Measurements from ENCODE around the gene GSTT4. TPM values are rescaled to one million over a fixed set of nuclear protein-coding genes. Genes with fewer than 3 reads are reported as not detected.

GSTT4 gene
- total RNA-seq, 1 donor from 2014 or later, result not detected

DNA sequence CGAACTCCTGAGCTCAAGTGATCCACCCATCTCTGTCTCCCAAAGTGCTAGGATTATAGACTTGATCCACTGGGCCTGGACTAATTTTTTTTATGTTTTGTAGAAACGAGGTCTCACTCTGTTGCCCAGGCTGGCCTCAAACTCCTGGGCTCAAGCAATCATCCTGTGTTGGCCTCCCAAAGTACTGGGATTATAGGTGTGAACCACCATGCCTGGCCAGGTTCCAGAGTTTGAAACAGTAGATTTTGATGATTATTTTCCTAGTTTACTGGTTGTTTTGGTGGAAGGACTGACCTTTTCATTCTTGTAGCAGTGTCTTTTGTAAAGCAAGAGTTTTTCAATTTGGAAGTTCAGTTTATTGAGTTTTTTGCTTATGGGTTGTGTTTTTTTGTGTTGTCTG is 20.8 kb upstream of the GSTT4 start:
- H3F3A ChIP-seq (ENCODE audit: low read depth), result no peaks in the 10 kb centered on the region
- Mint-ChIP-seq H3K4me3 (no peak overlapping the region), H3K4me1 (no peaks in the 10 kb centered on the region), H3K27me3 (ENCODE audit: insufficient read depth, low read depth) (no peaks in the 10 kb centered on the region), H3K27ac (no peak overlapping the region), H3K36me3 (peaks cover 13% of the 10 kb centered on the region), H3K9me3 (no peaks in the 10 kb centered on the region)
- peaks cover 26% of the 10 kb centered on the region for H4K20me1 ChIP-seq (ENCODE audit: low read depth)
- no peak overlapping the region for H3K4me3 ChIP-seq
- H3K9me3 ChIP-seq (ENCODE audit: low read depth), result no peaks in the 10 kb centered on the region
- H3K9ac ChIP-seq, result no peak overlapping the region
- no peaks in the 10 kb centered on the region for H3K36me3 ChIP-seq
- no peak overlapping the region for H3K4me2 ChIP-seq
- peaks cover 76% of the 10 kb centered on the region for H3K79me2 ChIP-seq (ENCODE audit: low read depth)
- H3K27ac ChIP-seq, result no peak overlapping the region
- no peak overlapping the region for H2AFZ ChIP-seq (replicated peaks)
- TF ChIP-seq EZH2 (IDR thresholded peaks at IDR 0.05) (no peak), EZH2phosphoT487 (IDR thresholded peaks at IDR 0.05) (no peak)
- TF ChIP-seq, protein P1, sequence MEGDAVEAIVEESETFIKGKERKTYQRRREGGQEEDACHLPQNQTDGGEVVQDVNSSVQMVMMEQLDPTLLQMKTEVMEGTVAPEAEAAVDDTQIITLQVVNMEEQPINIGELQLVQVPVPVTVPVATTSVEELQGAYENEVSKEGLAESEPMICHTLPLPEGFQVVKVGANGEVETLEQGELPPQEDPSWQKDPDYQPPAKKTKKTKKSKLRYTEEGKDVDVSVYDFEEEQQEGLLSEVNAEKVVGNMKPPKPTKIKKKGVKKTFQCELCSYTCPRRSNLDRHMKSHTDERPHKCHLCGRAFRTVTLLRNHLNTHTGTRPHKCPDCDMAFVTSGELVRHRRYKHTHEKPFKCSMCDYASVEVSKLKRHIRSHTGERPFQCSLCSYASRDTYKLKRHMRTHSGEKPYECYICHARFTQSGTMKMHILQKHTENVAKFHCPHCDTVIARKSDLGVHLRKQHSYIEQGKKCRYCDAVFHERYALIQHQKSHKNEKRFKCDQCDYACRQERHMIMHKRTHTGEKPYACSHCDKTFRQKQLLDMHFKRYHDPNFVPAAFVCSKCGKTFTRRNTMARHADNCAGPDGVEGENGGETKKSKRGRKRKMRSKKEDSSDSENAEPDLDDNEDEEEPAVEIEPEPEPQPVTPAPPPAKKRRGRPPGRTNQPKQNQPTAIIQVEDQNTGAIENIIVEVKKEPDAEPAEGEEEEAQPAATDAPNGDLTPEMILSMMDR (IDR thresholded peaks at IDR 0.05), result no peak
- H3K4me1 ChIP-seq, result no peaks in the 10 kb centered on the region
- no peaks in the 10 kb centered on the region for H3K27me3 ChIP-seq
- no peak for DNase-seq (ENCODE audit: low spot score)

DNA sequence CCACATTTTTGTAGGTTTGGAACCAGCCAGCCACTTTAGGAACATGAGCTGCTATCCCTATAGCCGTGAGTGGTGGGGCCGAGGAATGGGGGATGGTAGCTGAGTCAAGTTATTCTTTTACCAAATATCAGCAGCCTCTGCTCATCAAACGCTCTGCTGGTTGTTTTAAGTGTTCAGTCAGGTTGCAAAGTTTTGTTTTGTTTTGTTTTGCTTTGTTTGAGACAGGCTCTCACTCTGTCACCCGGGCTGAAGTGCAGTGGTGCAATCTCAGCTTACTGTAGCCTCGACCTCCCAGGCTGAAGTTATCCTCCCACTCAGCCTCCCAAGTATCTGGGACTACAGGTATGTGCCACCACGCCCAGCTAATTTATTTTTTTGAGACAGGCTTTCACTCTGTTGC is 20.2 kb upstream of the GSTT4 start:
- Histone ChIP-seq H3K4me2 (no peak overlapping the region), H3K4me1 (no peaks in the 10 kb centered on the region), H3K27ac (no peak overlapping the region), H4K20me1 (ENCODE audit: low read depth) (peaks cover 24% of the 10 kb centered on the region), H2AFZ (replicated peaks) (no peak overlapping the region), H3F3A (ENCODE audit: low read depth) (no peaks in the 10 kb centered on the region), H3K4me3 (no peak overlapping the region), H3K27me3 (no peaks in the 10 kb centered on the region), H3K9ac (no peak overlapping the region), H3K9me3 (ENCODE audit: low read depth) (no peaks in the 10 kb centered on the region), H3K36me3 (no peaks in the 10 kb centered on the region), H3K79me2 (ENCODE audit: low read depth) (peaks cover 78% of the 10 kb centered on the region)
- TF ChIP-seq, protein P1 (IDR thresholded peaks at IDR 0.05), result no peak
- TF ChIP-seq EZH2phosphoT487 (IDR thresholded peaks at IDR 0.05) (no peak), EZH2 (IDR thresholded peaks at IDR 0.05) (no peak)
- H3K4me1 Mint-ChIP-seq, result no peaks in the 10 kb centered on the region
- H3K27me3 Mint-ChIP-seq (ENCODE audit: insufficient read depth, low read depth), result no peaks in the 10 kb centered on the region
- H3K4me3 Mint-ChIP-seq, result no peak overlapping the region
- peaks cover 13% of the 10 kb centered on the region for H3K36me3 Mint-ChIP-seq
- no peak overlapping the region for H3K27ac Mint-ChIP-seq
- DNase-seq (ENCODE audit: low spot score), result no peak
- peaks cover 2% of the 10 kb centered on the region for H3K9me3 Mint-ChIP-seq

DNA sequence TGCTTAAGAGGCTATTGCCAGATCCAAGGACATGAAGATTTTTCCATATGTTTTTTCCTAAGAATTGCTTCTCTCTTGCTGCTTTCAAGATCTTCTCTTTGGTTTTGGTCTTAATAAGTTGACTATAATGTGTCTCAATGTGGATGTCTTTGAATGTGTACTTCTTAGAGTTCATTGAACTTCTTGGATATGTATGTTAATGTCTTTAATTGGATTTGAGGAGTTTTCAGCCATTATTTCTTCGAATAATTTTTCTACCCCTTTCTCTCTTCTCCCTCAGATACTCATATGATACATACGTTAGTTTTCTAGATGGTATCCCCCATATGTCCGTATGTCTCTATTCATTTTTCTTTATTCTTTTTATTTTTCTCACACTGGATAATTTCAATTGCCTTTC is 19.1 kb upstream of the GSTT4 start:
- H3K79me2 ChIP-seq (ENCODE audit: low read depth), result peaks cover 80% of the 10 kb centered on the region
- H3K27me3 Mint-ChIP-seq (ENCODE audit: insufficient read depth, low read depth), result no peaks in the 10 kb centered on the region
- H4K20me1 ChIP-seq (ENCODE audit: low read depth), result peaks cover 13% of the 10 kb centered on the region

More for the DNA sequence above, 19.1 kb upstream of the GSTT4 start:
- TF ChIP-seq, protein P1 (IDR thresholded peaks at IDR 0.05), result no peak
- TF ChIP-seq EZH2phosphoT487 (IDR thresholded peaks at IDR 0.05), result no peak
- no peak for TF ChIP-seq EZH2 (IDR thresholded peaks at IDR 0.05)
- Histone ChIP-seq H3K36me3 (no peaks in the 10 kb centered on the region), H3K4me2 (no peak overlapping the region), H3K4me3 (no peak overlapping the region), H3F3A (ENCODE audit: low read depth) (no peaks in the 10 kb centered on the region), H3K9ac (no peak overlapping the region), H2AFZ (replicated peaks) (no peak overlapping the region), H3K27me3 (no peaks in the 10 kb centered on the region), H3K27ac (no peak overlapping the region), H3K9me3 (ENCODE audit: low read depth) (no peaks in the 10 kb centered on the region), H3K4me1 (no peaks in the 10 kb centered on the region)
- Mint-ChIP-seq H3K27ac (no peak overlapping the region), H3K9me3 (peaks cover 2% of the 10 kb centered on the region), H3K4me1 (no peaks in the 10 kb centered on the region), H3K4me3 (no peak overlapping the region), H3K36me3 (peaks cover 13% of the 10 kb centered on the region)
- DNase-seq (ENCODE audit: low spot score), result no peak
